GM20431 (cell line): Measurements from ENCODE around the gene CACNG4.

Source experiments
- in situ Hi-C: fragments of 300-500 bp; cut with MseI, MboI; formaldehyde crosslinking; loops from one replicate; pipeline ENCODE4 v1.15.0; 2020; ENCODE audit warnings: low sequenced_read_pairs; ENCODE audit not compliant: unreplicated experiment

The CACNG4 gene

GRCh38 chr17:66963909-66964771, at the start of gene CACNG4:
Gene CACNG4, plus strand, starts transcription at chr17:66964707. Its CDS starts 205 bp downstream, at chr17:66964912.
- in situ Hi-C loops, result no loop called here

- in situ Hi-C loops, result no loop called here
Observed at GRCh38 chr17:66915204-66915611, 49.3 kb upstream of the CACNG4 start.

GRCh38 chr17:66915792-66916191, 48.7 kb upstream of the CACNG4 start:
- in situ Hi-C loops, result no loop called here

- in situ Hi-C loops, result no loop called here
Observed at GRCh38 chr17:66916946-66917345, 47.6 kb upstream of the CACNG4 start.

GRCh38 chr17:66918896-66919295, 45.6 kb upstream of the CACNG4 start:
- in situ Hi-C loops, result no loop called here

GRCh38 chr17:66920435-66920834, 44.1 kb upstream of the CACNG4 start:
- in situ Hi-C loops, result no loop called here

GRCh38 chr17:66920950-66921349, 43.6 kb upstream of the CACNG4 start:
- in situ Hi-C loops, result no loop called here

- in situ Hi-C loops, result no loop called here
Observed at GRCh38 chr17:66923886-66924285, 40.6 kb upstream of the CACNG4 start.

GRCh38 chr17:66925811-66926500, 38.6 kb upstream of the CACNG4 start:
- in situ Hi-C loops, result no loop called here

GRCh38 chr17:66928949-66929348, 35.6 kb upstream of the CACNG4 start:
- in situ Hi-C loops, result no loop called here

- in situ Hi-C loops, result no loop called here
Observed at GRCh38 chr17:66929591-66929990, 34.9 kb upstream of the CACNG4 start.

GRCh38 chr17:66930933-66931332, 33.6 kb upstream of the CACNG4 start:
- in situ Hi-C loops, result no loop called here

GRCh38 chr17:66932311-66932710, 32.2 kb upstream of the CACNG4 start:
- in situ Hi-C loops, result no loop called here

GRCh38 chr17:66934040-66934439, 30.5 kb upstream of the CACNG4 start:
- in situ Hi-C loops, result no loop called here

GRCh38 chr17:66935717-66936116, 28.8 kb upstream of the CACNG4 start:
- in situ Hi-C loops, result no loop called here

- in situ Hi-C loops, result no loop called here
Observed at GRCh38 chr17:66938656-66939055, 25.9 kb upstream of the CACNG4 start.

GRCh38 chr17:66939461-66940114, 24.9 kb upstream of the CACNG4 start:
- in situ Hi-C loops, result no loop called here

GRCh38 chr17:66941249-66941648, 23.3 kb upstream of the CACNG4 start:
- in situ Hi-C loops, result no loop called here

- in situ Hi-C loops, result no loop called here
Observed at GRCh38 chr17:66941773-66942450, 22.6 kb upstream of the CACNG4 start.
